HepG2 (cell line): ENCODE data around the gene PDGFD. TPM values are rescaled to one million over a fixed set of nuclear protein-coding genes. Genes with fewer than 3 reads are reported as not detected.

Experiments
- CEBPG ChIP-seq: IDR thresholded peaks from 2 replicates; pipeline ENCODE4 v1.6.1; 2016
- CHD4 ChIP-seq: fragments of 200-600 bp; sonication (generic); IDR thresholded peaks from 2 replicates; pipeline ENCODE4 v1.7.0; 2017; ENCODE audit warnings: mild to moderate bottlenecking, low read length, borderline replicate concordance
- FOXA3 ChIP-seq: IDR thresholded peaks from 2 replicates; pipeline ENCODE4 v1.6.1; 2016; ENCODE audit warnings: missing genetic modification reagents, missing compliant biosample characterization
- FOXK1 ChIP-seq: sonication (generic); formaldehyde crosslinking; IDR thresholded peaks from 2 replicates; pipeline ENCODE4 v1.4.0; 2020; ENCODE audit warnings: low read depth, missing genetic modification reagents, borderline replicate concordance
- HIVEP1 ChIP-seq: sonication (generic); formaldehyde crosslinking; IDR thresholded peaks from 2 replicates; pipeline ENCODE4 v1.4.0; 2020; ENCODE audit warnings: mild to moderate bottlenecking, missing genetic modification reagents
- HOXA7 ChIP-seq: sonication (generic); formaldehyde crosslinking; IDR thresholded peaks from 2 replicates; pipeline ENCODE4 v1.8.1; 2022; ENCODE audit warnings: mild to moderate bottlenecking, missing genetic modification reagents, moderate library complexity
- JARID2 ChIP-seq: sonication (generic); formaldehyde crosslinking; IDR thresholded peaks from 2 replicates; pipeline ENCODE4 v1.8.1; 2023; ENCODE audit warnings: missing genetic modification reagents, inconsistent platforms; ENCODE audit not compliant: insufficient replicate concordance
- KLF9 ChIP-seq: IDR thresholded peaks from 2 replicates; pipeline ENCODE4 v1.6.1; 2016; ENCODE audit warnings: low read depth
- MBD4 ChIP-seq: IDR thresholded peaks from 2 replicates; pipeline ENCODE4 v1.6.1; 2012; ENCODE audit warnings: low read length, inconsistent platforms, borderline replicate concordance
- MTA3 ChIP-seq: sonication (generic); formaldehyde crosslinking; IDR thresholded peaks from 2 replicates; pipeline ENCODE4 v1.4.0; 2020; ENCODE audit warnings: missing genetic modification reagents
- MXI1 ChIP-seq: IDR thresholded peaks from 3 replicates; pipeline ENCODE4 v1.6.1; 2012; ENCODE audit warnings: low read depth, low read length, inconsistent platforms, borderline replicate concordance
- NCOA2 ChIP-seq: sonication (generic); formaldehyde crosslinking; IDR thresholded peaks from 2 replicates; pipeline ENCODE4 v1.8.0; 2022; ENCODE audit warnings: inconsistent platforms
- SALL2 ChIP-seq: sonication (generic); formaldehyde crosslinking; IDR thresholded peaks from 2 replicates; pipeline ENCODE4 v1.8.1; 2023; ENCODE audit warnings: mild to moderate bottlenecking, missing genetic modification reagents, inconsistent platforms
- SP1 ChIP-seq, 2 experiments: fragments of 450-650 bp in 1 of 2; sonication (generic) in 1 of 2; formaldehyde crosslinking in 1 of 2; IDR thresholded peaks; 2 replicates each; pipeline versions ENCODE4 v1.4.0 to v1.6.1; 2016 to 2020; ENCODE audit warnings: missing genetic modification reagents in 1 of 2
- STAT5B ChIP-seq: sonication (generic); formaldehyde crosslinking; IDR thresholded peaks from 2 replicates; pipeline ENCODE4 v1.4.0; 2020; ENCODE audit warnings: missing genetic modification reagents
- TBX2 ChIP-seq: sonication (generic); formaldehyde crosslinking; IDR thresholded peaks from 2 replicates; pipeline ENCODE4 v1.5.0; 2020; ENCODE audit warnings: missing genetic modification reagents, mild to moderate bottlenecking, borderline replicate concordance
- THAP11 ChIP-seq: IDR thresholded peaks from 2 replicates; pipeline ENCODE4 v1.6.1; 2016; ENCODE audit warnings: missing biosample characterization, missing genetic modification reagents
- ZBTB7B ChIP-seq: sonication (generic); formaldehyde crosslinking; IDR thresholded peaks from 2 replicates; pipeline ENCODE4 v1.4.0; 2020; ENCODE audit warnings: missing genetic modification reagents
- ZC3H13 ChIP-seq: sonication (generic); formaldehyde crosslinking; IDR thresholded peaks from 2 replicates; pipeline ENCODE4 v1.8.1; 2023; ENCODE audit warnings: mild to moderate bottlenecking, missing genetic modification reagents, moderate library complexity
- ZNF235 ChIP-seq: sonication (generic); formaldehyde crosslinking; IDR thresholded peaks from 2 replicates; pipeline ENCODE4 v1.8.1; 2023; ENCODE audit warnings: mild to moderate bottlenecking, missing genetic modification reagents, borderline replicate concordance
- ZNF562 ChIP-seq: sonication (generic); formaldehyde crosslinking; IDR thresholded peaks from 2 replicates; pipeline ENCODE4 v1.8.0; 2022; ENCODE audit warnings: missing genetic modification reagents, borderline replicate concordance
- ZNF564 ChIP-seq: sonication (generic); formaldehyde crosslinking; IDR thresholded peaks from 2 replicates; pipeline ENCODE4 v1.8.1; 2023; ENCODE audit warnings: mild to moderate bottlenecking, missing genetic modification reagents
- ZNF605 ChIP-seq: sonication (generic); formaldehyde crosslinking; IDR thresholded peaks from 2 replicates; pipeline ENCODE4 v1.8.0; 2022; ENCODE audit warnings: mild to moderate bottlenecking, missing genetic modification reagents
- ZNF678 ChIP-seq: sonication (generic); formaldehyde crosslinking; IDR thresholded peaks from 2 replicates; pipeline ENCODE4 v1.4.0; 2020; ENCODE audit warnings: mild to moderate bottlenecking, missing genetic modification reagents
- ZNF775 ChIP-seq: sonication (generic); formaldehyde crosslinking; IDR thresholded peaks from 2 replicates; pipeline ENCODE4 v1.4.0; 2020; ENCODE audit warnings: missing genetic modification reagents, mild to moderate bottlenecking, moderate library complexity, borderline replicate concordance
- polyA plus RNA-seq, 8 experiments: library from polyadenylated mRNA; depleted of rRNA in 3 of 8; stranded (reverse) in 7 of 8; unstranded in 1 of 8; fragments of >200 nt; fragmentation: Illumina TruSeq in 4 of 8; extraction: Trizol in 4 of 8; gene quantifications; 2 replicates each; pipeline versions ENCODE4 v1.2.1 to v1.2.3, GENCODE V29; 2011 to 2016; ENCODE audit warnings: low read depth in 4 of 8, missing spikeins in 1 of 8, mixed read lengths in 1 of 8; ENCODE audit not compliant: insufficient read depth in 1 of 8
- total RNA-seq, 5 experiments: library from RNA; depleted of rRNA; stranded (reverse); fragments of >200 nt; fragmentation: Illumina TruSeq; extraction: Trizol; gene quantifications; 2 replicates each; pipeline ENCODE4 v1.2.3, GENCODE V29; 2016; ENCODE audit warnings: low read depth in 1 of 5
- TF ChIP-seq, protein P1 (sequence below): IDR thresholded peaks from 2 replicates; pipeline ENCODE4 v1.6.1; 2016; ENCODE audit warnings: missing genetic modification reagents, missing compliant biosample characterization
- TF ChIP-seq, protein P2 (sequence below): sonication (generic); formaldehyde crosslinking; IDR thresholded peaks from 2 replicates; pipeline ENCODE4 v1.9.0; 2021; ENCODE audit warnings: missing genetic modification reagents, borderline replicate concordance
- TF ChIP-seq, protein P3 (sequence below): sonication (generic); formaldehyde crosslinking; IDR thresholded peaks from 2 replicates; pipeline ENCODE4 v1.4.0; 2020; ENCODE audit warnings: missing genetic modification reagents
- TF ChIP-seq, protein P4 (sequence below): sonication (generic); formaldehyde crosslinking; IDR thresholded peaks from 2 replicates; pipeline ENCODE4 v1.5.1; 2020; ENCODE audit warnings: missing genetic modification reagents, mild to moderate bottlenecking, borderline replicate concordance

PDGFD gene
- total and polyA plus RNA-seq, 2 of the 13 experiments (the other 11 are each of a cell fraction or from before 2014, with no cell fraction given) = 0.09 to 0.29 TPM

DNA sequence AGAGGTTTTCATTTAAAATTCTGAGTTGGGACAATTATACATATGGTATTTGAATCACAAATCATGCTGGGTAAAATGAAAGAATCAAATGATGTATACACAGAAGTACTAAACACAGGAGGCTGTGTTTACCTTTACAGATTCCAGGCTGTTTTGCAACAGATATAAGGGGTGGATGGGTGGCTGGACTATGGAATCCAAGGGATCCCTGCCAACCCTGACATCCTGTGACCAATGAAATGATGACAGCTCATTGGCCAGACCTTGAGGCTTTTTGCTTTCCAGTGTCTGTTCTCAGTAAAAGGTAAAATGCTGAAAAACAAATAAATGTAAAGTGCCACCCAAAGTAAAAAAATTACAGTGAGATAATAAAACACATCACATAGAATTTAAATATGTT, 130.8 kb downstream of the PDGFD start (continued):
- no peak for TF ChIP-seq ZNF678 (CRISPR knock-in tag)
- TF ChIP-seq MTA3 (CRISPR knock-in tag) = no peak
- TF ChIP-seq ZBTB7B (CRISPR knock-in tag) = no peak
- TF ChIP-seq CHD4 = no peak
- TF ChIP-seq HIVEP1 (CRISPR knock-in tag) = no peak
- TF ChIP-seq TBX2 = no peak
- TF ChIP-seq MXI1 = no peak
- TF ChIP-seq FOXK1 (CRISPR knock-in tag) = no peak
- no peak for TF ChIP-seq JARID2
- 0 out of 2 replicates have a peak, but pooled peaks have one; percentile 18 for TF ChIP-seq THAP11 (CRISPR knock-in tag)
- TF ChIP-seq ZNF562 (CRISPR knock-in tag) = no peak
- no peak for TF ChIP-seq HOXA7 (CRISPR knock-in tag)
- no peak for TF ChIP-seq KLF9 (CRISPR knock-in tag)
- TF ChIP-seq, protein P1, sequence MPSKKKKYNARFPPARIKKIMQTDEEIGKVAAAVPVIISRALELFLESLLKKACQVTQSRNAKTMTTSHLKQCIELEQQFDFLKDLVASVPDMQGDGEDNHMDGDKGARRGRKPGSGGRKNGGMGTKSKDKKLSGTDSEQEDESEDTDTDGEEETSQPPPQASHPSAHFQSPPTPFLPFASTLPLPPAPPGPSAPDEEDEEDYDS = no peak
- TF ChIP-seq ZC3H13 (CRISPR knock-in tag) = no peak
- no peak for TF ChIP-seq ZNF235 (CRISPR knock-in tag)
- TF ChIP-seq SALL2 (CRISPR knock-in tag) = no peak
- 0 out of 2 replicates have a peak, but pooled peaks have one; percentile 26 for TF ChIP-seq NCOA2 (CRISPR knock-in tag)
- peak; percentile 65 for TF ChIP-seq CEBPG (CRISPR knock-in tag)
- no peak for TF ChIP-seq ZNF564 (CRISPR knock-in tag)
- TF ChIP-seq, protein P2, sequence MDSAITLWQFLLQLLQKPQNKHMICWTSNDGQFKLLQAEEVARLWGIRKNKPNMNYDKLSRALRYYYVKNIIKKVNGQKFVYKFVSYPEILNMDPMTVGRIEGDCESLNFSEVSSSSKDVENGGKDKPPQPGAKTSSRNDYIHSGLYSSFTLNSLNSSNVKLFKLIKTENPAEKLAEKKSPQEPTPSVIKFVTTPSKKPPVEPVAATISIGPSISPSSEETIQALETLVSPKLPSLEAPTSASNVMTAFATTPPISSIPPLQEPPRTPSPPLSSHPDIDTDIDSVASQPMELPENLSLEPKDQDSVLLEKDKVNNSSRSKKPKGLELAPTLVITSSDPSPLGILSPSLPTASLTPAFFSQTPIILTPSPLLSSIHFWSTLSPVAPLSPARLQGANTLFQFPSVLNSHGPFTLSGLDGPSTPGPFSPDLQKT (CRISPR knock-in tag) = no peak
- TF ChIP-seq MBD4 = no peak
- no peak for TF ChIP-seq ZNF775 (CRISPR knock-in tag)
- TF ChIP-seq FOXA3 (CRISPR knock-in tag) = peak; percentile 74
- TF ChIP-seq ZNF605 (CRISPR knock-in tag) = no peak
- TF ChIP-seq, protein P3, sequence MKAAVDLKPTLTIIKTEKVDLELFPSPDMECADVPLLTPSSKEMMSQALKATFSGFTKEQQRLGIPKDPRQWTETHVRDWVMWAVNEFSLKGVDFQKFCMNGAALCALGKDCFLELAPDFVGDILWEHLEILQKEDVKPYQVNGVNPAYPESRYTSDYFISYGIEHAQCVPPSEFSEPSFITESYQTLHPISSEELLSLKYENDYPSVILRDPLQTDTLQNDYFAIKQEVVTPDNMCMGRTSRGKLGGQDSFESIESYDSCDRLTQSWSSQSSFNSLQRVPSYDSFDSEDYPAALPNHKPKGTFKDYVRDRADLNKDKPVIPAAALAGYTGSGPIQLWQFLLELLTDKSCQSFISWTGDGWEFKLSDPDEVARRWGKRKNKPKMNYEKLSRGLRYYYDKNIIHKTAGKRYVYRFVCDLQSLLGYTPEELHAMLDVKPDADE (CRISPR knock-in tag) = no peak
- TF ChIP-seq STAT5B = no peak
- TF ChIP-seq, protein P4, sequence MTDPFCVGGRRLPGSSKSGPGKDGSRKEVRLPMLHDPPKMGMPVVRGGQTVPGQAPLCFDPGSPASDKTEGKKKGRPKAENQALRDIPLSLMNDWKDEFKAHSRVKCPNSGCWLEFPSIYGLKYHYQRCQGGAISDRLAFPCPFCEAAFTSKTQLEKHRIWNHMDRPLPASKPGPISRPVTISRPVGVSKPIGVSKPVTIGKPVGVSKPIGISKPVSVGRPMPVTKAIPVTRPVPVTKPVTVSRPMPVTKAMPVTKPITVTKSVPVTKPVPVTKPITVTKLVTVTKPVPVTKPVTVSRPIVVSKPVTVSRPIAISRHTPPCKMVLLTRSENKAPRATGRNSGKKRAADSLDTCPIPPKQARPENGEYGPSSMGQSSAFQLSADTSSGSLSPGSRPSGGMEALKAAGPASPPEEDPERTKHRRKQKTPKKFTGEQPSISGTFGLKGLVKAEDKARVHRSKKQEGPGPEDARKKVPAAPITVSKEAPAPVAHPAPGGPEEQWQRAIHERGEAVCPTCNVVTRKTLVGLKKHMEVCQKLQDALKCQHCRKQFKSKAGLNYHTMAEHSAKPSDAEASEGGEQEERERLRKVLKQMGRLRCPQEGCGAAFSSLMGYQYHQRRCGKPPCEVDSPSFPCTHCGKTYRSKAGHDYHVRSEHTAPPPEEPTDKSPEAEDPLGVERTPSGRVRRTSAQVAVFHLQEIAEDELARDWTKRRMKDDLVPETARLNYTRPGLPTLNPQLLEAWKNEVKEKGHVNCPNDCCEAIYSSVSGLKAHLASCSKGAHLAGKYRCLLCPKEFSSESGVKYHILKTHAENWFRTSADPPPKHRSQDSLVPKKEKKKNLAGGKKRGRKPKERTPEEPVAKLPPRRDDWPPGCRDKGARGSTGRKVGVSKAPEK = no peak
- TF ChIP-seq SP1 (IDR thresholded peaks at IDR 0.05) = no peak
- TF ChIP-seq SP1 (CRISPR knock-in tag; IDR thresholded peaks at IDR 0.05) = no peak
